Prostate gland (tissue), 2 donors: ENCODE data around the gene ZNF227.

Source experiments
- POLR2A ChIP-seq: fragments of 450-650 bp; IDR thresholded peaks from one replicate; pipeline ENCODE4 v1.6.1; 2016; ENCODE audit warnings: antibody characterized with exemption, mild to moderate bottlenecking
- TF ChIP-seq, protein P1 (sequence below), 4 experiments: fragments of 200-600 bp in 2 of 4; fragments of 450-650 bp in 2 of 4; sonication (generic) in 2 of 4; IDR thresholded peaks; 1 replicate in 3 of 4; 2 replicates in 1 of 4; pipeline ENCODE4 v1.5.1; 2016 to 2019; ENCODE audit warnings: antibody characterized with exemption in 4 of 4, mild to moderate bottlenecking in 2 of 4, moderate library complexity in 2 of 4

DNA sequence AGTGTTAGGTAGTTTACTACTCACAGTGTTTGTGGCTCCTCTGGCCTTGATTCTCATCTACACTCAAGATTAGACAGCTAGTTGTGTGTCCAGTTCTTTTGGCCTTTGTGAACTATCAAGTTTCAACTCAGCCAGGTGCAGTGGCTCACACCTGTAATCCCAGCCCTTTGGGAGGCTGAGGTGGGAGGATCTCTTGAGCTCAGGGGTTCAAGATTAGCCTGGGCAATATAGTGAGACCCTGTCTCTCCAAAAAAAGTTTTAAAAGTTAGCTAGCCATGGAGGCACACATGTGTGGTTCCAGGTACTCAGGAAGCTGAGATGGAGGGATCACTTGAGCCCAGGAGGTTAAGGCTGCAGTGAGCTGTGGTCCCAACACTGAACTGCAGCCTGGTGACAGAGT lies 31.4 kb upstream of the ZNF227 start:
- TF ChIP-seq, protein P1, sequence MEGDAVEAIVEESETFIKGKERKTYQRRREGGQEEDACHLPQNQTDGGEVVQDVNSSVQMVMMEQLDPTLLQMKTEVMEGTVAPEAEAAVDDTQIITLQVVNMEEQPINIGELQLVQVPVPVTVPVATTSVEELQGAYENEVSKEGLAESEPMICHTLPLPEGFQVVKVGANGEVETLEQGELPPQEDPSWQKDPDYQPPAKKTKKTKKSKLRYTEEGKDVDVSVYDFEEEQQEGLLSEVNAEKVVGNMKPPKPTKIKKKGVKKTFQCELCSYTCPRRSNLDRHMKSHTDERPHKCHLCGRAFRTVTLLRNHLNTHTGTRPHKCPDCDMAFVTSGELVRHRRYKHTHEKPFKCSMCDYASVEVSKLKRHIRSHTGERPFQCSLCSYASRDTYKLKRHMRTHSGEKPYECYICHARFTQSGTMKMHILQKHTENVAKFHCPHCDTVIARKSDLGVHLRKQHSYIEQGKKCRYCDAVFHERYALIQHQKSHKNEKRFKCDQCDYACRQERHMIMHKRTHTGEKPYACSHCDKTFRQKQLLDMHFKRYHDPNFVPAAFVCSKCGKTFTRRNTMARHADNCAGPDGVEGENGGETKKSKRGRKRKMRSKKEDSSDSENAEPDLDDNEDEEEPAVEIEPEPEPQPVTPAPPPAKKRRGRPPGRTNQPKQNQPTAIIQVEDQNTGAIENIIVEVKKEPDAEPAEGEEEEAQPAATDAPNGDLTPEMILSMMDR (IDR thresholded peaks at IDR 0.05) = no peak
- TF ChIP-seq POLR2A = no peak
